NCI-H524 (cell line): ENCODE measurements around the gene HSPBP1.

Source experiments
- DNase-seq, 2 experiments: peaks; one replicate each; lab custom pipeline; 2025; lab: John Stamatoyannopoulos, UW

HSPBP1 gene

DNA sequence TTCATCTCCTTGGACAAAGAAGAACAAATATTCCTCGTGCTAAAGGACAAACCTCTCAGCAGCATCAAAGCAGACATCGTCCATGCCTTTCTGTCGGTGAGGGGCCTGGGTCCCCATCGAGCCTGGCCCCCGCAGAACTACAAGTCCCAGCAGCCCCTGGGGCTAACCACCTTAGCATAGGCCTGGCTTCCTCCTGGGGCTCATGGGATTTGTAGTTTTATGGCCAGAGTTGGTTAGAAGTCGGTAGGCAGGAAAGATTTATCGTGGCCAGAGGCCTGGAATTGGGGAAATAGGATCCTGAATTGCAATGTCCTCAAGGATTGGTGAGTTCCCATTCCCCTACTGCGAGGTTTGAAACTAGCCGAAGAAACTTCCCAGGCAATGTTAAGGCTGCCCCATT is 25.6 kb upstream of the HSPBP1 start:
- peak in 1 of 2 experiments; percentile 44 for DNase-seq

DNA sequence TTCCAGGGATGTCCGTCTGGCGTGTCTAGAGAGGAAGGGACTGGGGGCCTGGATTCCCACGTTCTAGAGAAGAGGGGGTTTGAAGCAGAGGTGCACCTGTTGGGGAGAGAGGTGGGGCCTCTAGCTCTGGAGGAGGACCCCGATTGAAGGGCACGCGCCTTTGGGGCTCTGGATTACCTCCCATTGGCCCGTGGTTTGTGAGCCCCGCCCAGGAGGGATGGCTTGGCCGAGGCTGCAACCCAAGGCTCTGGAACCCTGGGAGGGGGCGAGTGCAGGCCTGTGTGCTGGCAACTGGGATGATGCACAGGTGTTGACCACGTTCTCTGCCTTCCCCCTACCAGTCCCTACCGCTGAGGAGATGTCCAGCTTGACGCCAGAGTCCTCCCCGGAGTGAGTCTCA is 25.1 kb upstream of the HSPBP1 start:
- no peak for DNase-seq

DNA sequence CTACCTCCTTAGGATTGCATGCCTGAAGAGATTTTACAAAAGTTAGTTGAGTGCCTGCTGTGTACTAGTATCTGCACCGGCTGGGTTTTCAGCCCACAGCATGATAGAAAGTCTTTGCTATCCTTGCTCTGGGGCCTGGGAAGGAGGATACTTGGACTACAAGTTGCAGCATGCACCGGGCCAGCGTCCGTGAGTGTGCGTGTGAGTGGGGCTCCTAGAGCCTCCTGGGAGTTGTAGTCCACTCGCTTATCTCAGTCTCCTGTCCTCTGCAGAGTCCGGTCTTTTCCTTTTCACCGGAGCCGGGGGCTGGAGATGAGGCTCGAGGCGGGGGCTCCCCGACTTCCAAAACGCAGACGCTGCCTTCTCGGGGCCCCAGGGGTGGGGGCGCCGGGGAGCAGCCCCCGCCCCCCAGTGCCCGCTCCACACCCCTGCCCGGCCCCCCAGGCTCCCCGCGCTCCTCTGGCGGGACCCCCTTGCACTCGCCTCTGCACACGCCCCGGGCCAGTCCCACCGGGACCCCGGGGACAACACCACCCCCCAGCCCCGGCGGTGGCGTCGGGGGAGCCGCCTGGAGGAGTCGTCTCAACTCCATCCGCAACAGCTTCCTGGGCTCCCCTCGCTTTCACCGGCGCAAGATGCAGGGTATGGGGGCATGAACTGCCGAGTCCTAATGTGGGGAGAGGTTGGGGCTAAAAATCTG is 24.5 kb upstream of the HSPBP1 start:
- DNase-seq: peak in 1 of 2 experiments; percentile 67

DNA sequence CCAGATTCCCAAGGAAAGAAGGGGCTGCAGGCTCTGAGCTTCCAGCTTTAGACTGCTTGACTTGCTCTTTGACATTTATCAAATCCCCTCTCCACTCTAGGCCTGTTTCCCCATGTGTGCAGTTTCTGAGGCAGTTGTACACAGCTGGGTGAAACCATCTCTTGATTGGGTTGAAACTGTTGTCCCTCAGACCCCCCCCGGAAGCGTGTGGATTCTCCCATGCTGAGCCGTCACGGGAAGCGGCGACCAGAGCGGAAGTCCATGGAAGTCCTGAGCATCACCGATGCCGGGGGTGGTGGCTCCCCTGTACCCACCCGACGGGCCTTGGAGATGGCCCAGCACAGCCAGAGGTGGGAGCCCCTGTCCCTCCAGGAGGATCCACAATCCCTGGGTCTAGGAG is 23.6 kb upstream of the HSPBP1 start:
- no peak for DNase-seq

DNA sequence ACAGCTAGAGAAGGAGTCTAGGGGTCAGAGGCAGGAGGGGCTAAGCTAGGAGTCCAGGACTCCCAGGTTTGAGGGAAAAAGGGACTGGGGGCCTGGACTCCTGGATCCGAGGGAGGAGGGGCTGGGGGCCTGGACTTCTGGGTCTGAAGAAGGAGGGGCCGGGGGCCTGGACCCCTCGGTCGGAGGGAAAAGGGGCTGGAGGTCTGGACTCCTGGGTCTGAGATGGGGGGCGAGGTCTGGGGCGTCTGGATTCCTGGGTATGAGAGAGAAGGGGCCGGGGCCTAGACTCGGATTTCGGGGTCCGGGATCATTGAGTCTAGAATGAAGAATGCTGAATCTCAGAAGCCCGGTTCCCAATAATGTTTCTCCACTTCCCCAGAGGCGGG is 22.4 kb upstream of the HSPBP1 start:
- no peak for DNase-seq

DNA sequence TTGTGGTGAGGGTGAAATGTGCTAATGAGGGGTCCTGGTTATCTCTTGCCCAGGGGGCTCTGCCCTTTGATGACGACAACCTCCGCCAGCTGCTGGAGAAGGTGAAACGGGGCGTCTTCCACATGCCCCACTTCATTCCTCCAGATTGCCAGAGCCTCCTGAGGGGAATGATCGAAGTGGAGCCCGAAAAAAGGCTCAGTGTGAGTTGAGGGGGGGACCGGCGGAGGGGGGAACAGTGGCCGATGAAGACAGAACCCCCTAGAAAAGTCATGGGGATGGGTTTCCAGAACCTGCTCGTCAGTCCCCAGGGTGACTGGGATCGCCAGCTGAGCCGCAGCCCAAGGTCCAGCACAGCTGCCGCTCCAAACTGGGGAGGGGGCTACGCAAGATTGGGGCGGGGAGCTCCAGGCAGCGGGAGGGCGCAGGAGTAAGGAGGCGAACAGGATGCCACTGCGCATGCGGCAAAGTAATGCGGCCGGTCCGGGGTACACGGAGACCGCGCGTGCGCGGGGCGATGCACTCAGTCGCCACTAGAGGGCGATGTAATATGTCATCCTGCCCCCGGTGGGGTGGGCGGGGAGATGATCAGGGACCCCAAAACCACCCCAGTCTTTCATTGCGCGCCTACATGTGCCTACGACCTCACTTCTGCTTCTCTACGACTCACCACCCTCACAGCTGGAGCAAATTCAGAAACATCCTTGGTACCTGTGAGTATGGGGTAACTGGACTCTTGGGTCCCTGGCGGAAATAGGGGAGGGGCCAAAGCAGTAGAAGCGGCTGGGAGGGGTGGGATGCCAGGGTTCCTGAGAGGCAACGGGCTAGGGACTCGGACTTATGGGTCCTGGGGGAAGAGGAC is 21.8 kb upstream of the HSPBP1 start:
- DNase-seq: no peak

DNA sequence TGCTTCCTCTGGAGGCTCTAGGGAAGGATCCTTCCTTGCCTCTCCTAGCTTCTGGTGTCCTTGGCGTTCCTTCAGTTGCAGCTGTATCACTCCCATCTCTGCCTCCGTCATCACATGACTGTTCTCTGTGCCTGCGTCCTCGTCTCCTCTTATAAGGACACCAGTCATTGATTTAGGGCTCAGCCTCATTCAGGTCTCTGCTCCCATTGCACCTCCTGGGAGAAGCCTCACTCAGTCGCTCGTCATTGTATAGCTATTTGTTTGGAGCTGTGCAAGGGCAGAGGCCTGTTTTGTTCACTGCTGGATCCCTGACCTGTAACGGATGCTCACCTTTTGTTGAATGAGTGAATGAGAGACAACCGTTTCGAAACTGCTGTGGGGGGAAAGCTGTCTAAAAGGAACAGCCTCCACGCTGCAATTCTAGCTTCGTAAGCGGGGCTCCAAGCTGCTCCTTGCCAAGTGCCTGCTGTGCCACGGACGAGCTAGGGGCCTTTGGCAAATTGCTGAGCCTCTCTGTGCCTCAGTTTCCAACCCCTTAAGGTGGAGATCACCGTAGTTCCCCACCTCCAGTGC is 21.1 kb upstream of the HSPBP1 start:
- DNase-seq: no peak

DNA sequence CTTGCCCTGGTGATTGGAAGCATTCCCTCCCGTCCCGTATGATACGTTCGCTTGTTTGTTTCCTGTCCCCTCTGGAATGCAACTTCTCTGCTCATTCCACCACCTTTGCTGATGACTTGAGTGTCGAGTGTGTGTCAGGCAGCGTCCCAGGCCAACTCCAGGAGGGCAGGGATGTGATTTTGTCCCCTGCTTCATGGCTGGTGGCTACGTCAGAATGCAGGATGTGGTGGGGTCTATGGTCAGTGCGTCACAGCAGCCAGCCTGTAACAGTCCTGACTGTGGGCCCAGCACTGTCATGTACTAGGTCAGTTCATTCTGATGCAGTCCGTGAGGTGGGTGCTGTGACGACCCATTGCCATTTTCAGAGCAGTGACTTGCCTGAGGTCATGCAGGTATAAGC is 20.1 kb upstream of the HSPBP1 start:
- no peak for DNase-seq

DNA sequence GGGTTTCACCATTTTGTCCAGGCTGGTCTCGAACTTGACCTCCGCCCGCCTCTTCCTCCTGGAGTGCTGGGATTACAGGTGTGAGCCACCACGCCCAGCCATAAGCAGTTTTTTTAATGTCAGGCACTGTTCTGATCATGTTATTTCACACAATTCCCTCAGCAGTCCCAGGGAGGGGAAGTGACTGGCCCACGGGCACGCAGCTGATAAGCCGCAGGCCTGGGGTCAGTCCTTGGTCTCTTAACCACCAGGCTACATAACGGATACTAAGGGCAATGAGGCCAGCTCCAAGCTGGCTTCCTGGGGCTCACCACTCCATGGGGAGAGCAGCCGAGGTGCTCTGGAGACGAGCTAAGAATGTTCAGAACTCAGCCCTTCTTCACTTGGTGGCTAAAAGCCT is 17.4 kb upstream of the HSPBP1 start:
- DNase-seq: no peak

DNA sequence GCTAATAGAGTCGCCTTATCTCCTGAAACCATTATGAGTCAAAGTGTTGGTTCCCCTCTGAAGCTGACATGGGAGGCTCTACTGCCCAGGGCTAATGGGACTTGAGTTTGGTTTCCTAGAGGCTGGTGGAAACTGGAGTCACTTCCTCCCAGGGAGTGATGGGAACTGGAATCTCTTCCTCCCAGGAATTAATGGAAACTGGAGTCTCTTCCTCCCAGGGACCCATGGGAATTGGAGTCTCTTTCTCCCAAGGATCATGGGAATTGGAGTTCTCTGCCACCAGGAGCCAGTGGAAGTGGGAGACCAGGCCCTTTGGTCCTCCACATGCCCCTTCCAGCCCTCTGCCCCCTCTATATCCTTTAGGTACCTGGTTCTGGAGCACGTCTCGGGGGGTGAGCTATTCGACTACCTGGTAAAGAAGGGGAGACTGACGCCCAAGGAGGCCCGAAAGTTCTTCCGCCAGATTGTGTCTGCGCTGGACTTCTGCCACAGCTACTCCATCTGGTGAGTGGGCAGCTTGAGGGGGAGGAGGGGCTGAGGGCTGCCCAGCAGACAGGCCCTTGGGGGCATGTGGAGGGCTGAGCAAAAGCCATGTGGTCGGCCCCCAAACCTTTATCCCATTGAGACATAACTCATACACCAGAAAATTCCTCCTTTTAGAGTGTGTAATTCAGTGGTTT is 9.3 kb upstream of the HSPBP1 start:
- DNase-seq: peak; percentile 15 to 60

DNA sequence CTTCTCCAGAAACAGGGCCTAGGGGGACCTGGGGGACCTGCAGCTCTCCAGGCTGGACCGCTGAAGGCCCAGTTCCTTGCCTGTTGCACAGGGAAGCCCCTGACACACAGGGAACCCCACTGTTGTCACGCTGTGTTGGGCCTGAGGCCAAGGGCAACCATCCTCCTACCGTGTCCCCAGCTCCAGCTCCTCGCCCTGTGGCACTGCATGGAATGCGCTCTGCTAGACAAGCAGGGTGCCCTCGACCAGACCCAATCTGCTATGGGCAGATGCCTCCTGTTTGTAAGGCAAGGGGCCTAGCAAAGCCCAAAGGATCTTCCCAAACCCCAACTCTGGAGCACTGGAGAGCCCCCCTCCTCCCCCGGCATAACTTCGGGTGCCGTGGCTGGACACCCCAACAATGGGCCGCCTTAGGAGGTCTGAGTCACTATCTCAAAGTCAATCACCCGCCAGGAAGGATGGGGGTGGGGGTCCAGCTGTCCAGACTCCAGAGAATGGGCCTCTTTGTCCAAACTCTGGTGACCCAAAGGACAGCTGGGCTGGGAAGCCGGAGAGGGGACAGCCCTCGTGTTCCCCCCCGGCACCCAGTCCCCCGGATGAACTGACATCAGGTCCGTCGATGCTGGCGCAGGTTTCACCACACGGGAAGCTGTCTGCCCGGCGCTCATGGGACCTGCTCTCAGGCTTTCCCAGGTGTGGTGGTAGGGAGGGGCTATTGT is 7.6 kb upstream of the HSPBP1 start:
- no peak for DNase-seq

DNA sequence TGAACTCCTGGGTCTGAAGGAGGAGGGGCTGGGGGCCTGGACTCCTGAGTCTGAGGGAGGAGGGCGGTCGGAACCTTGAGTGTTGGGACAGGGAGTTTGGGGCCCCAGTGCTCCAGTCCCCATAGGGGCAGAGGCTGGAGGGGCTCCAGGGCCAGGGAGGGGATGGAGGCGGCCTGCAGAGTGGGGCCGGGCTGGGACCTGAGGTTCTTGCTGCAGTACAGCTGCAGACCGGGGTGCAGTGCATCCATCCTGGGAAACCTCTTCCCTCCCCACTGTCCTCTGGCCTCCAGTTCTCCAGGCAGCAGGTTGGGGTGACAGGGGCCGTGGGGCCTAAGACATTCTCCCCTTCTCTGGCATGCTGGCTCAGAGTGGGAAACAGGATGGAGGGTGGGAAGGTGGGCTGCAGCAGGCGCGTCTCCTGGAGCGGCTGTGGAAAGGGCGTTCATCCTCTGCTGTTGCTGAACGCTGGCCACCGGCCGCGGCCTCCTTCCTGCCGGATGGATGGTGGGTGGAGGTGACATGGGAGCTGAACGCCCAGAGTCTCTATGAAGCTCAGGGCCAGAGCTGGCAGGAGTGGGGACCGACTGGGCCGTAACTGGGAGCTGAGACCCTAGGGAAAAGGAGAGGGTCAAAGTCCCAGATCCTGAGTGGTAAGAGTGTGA is 5.5 kb upstream of the HSPBP1 start:
- DNase-seq: no peak

DNA sequence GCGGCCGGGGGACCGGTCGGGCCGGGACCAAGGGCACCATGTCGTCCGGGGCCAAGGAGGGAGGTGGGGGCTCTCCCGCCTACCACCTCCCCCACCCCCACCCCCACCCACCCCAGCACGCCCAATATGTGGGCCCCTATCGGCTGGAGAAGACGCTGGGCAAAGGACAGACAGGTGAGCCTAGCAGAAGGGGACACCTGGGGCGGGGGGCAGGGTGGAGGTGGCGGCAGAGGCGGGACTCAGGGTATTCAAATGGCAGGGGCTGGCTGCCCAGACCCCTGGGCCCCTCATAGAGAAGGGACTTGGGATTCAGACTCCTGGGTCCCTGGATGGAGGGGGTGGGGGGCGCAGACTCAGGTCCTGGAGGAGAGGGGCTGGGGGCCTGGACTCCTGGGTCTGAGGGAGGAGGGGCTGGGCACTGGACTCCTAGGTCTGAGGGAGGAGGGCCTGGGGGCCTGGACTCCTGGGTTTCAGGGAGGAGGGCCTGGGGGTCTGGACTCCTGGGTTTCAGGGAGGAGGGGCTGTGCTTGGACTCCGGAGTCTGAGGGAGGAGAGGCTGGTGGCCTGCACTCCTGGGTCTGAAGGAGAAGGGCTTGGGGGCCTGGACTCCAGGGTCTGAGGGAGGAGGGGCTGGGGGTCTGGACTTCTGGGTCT is 4.6 kb upstream of the HSPBP1 start:
- DNase-seq: no peak

DNA sequence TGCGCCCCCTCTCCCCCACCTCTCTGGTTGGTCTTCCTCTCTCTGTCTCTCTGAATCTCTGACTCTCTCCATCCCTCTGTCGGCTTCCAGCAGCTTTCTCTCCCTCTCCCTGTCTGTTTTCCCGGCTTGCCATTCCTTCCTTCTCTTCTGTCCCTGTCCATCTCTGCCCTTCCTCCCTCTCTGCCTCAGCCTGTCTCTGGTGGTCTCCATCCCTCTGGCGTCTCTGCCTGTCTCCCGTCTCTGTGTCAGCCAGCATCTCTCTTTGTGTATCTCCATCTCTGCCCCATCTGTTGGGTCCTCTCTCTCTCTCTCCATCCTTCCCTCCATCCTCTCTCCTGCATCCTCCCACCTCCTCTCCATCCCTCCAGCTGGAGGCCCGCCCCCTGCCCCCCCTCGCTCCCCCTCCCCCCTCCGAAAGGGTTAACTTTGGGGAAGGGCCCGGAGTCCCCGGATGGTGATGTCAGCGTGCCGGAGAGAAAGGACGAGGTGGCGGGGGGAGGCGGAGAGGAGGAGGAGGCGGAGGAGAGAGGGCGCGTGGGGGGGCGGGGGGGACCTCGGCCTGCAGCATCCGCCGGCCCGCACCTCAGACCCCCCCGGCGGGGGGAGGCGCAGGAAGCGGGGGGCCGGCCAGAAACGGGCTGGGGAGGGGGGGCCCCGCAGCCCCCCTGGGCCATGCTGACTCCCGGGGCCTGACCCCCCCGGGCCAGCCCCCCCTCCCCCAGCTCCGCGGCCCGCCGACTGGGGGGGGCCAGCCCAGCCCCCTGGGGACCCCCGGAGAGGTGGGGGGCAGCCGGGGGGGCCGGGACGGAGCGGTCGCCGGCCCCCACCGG is 3.9 kb upstream of the HSPBP1 start, which contains the start of gene BRSK1:
BRSK1 (plus strand) TSS at position 450 of the 830 bp plus-strand sequence. CDS start 446 bp downstream, outside the sequence.
- DNase-seq: peak; percentile 73 to 83

DNA sequence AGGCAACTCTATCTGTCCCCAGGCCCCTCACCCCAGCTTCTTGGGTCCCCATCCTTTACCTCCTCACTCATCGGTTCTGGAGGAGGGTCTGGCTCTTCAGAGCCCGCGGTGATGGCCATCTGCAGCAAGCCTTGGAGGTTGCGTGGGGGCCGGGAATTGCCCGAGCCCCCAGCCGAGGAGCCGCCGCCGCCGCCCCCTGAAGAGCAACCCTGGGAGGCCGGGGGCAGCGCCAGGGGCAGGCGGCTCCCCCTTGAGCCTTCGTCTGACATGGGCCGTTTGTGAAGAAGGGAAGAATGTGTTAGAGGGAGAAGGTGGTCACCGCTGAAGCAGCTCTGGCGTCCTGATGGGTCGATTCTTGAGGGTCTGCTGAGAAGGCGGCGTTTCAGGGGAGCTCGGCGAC is 570 bp downstream of the HSPBP1 start:
- DNase-seq: no peak

DNA sequence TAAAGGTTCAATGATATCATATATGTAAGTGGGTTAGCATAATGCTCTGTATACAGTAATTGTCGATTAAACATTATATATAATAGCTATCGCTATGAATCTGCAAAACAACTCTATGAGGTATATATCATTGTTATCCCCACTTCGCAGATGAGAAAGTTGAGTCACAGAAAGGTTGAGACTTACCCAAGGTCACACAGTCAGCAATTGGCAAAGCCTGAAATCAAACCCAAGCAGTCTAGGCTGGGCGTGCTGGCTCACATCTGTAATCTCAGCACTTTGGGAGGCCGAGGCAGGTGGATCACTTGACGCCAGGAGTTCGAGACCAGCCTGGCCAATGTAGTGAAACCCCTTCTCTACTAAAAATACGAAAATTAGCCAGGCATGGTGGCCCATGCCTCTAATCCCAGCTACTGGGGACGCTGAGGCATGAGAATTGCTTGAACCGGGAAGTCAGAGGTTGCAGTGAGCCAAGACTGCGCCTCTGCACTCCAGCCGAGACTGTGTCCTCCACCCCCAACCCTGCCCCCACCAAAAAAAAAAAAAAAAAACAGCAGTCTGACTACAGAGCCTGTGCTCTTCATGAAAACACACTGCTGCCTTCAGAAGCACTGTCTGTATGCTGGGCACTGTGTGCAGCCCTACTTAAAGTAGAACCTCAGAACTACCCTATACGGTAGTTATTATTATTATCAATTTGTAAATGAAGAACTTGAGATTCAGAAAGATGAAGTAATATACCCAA is 1.3 kb downstream of the HSPBP1 start:
- DNase-seq: no peak

DNA sequence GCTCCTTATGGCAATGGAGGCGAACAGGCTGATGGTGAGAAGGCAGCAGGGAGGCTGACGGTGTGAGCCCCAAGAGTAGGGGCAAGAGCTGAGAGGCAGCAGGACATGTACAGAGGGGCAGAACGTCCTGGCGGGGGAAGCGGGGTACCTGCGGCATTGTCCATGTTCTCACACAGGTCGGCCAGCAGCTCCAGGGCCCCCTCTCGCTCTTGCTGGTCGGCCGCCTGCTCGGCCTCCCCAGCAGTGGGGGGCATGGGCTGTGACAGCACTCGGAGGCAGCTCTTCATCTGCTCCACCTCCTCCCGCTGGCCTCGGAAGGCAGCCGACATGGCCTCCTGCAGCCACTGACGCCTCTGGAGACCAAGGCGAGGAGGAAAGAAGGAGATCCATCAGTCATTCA is 2.4 kb downstream of the HSPBP1 start:
- DNase-seq: no peak

DNA sequence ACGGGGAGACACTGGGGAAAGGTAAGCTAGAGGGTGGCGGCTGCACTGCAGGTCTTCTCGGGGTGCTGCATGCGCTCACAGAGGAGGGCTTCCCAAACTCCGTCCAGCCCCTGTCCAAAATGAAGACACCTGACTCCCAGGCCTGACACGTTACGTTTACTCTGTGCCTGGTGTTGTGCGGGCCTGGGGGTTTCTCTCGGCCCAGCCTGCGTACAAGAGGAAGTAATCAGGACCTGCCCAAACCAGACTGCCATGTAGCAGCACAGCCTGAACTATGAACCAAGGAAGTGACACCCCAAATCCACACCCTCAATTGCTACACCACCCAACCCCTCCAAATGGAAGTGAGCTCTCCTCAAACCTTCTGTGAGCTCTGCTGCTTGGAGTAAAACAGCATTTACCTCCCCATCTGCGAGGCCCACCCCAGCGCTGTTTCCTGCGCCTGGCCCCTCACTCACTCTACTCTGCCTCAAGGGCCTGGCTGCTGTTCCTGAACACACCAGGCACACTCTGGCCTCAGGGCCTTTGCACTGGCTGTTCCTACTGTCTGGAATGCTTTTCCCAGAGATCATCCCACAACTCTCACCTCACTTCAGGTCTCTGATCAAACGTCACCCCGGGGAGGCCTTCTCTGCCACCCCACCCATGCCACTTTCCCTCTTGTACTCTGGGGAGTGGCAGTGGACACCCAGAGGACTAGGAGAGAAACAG is 3.0 kb downstream of the HSPBP1 start:
- no peak for DNase-seq
